ENCODE data around the gene TMEM89. TPM values are rescaled to one million over a fixed set of nuclear protein-coding genes. Genes with fewer than 3 reads are reported as not detected.

Gene TMEM89
- total and polyA plus RNA-seq, 2 donors (not counting 1 experiment from before 2014, with no cell fraction given): not detected

- DNase-seq: no peak
- Mint-ChIP-seq H3K27me3 (peaks cover 4% of the 10 kb centered on the region), H3K4me3 (no peak overlapping the region), H3K4me1 (no peaks in the 10 kb centered on the region), H3K9me3 (ENCODE audit: insufficient read depth) (no peaks in the 10 kb centered on the region), H3K27ac (no peak overlapping the region)
- H3K27ac ChIP-seq (ENCODE audit: low read length in 2 of 2): no peak overlapping the region
- no peak overlapping the region for H3K9ac ChIP-seq (ENCODE audit: low read length)
- H3K4me3 ChIP-seq (ENCODE audit: control extremely low read depth in 1 of 5, extremely low read depth in 1 of 5, insufficient read depth in 1 of 5, low read depth in 2 of 5, low read length in 4 of 5): no peak overlapping the region
- H4K20me1 ChIP-seq (ENCODE audit: control insufficient read depth, insufficient read depth, low read length, poor library complexity, severe bottlenecking): no peaks in the 10 kb centered on the region
- WGBS (ENCODE audit: insufficient coverage): 89% methylated on average over 4 of the region's 4 CpGs
- no peaks in the 10 kb centered on the region for H3K9me3 ChIP-seq (ENCODE audit: control extremely low read depth in 1 of 3, control insufficient read depth in 2 of 3, insufficient read depth in 1 of 3, low read length in 2 of 3)
- H3K79me2 ChIP-seq (ENCODE audit: control insufficient read depth, insufficient read depth, low read length): no peaks in the 10 kb centered on the region
- ChIA-PET POLR2A (interaction anchor here (0.6 kb wide), 1 partner anchor 292 kb away, joined by 4 read pairs; no protein-coding TSS in a partner anchor), CTCF (no interaction called here)
- H3K4me2 ChIP-seq (replicated peaks; ENCODE audit: low read depth, low read length, poor library complexity, severe bottlenecking): no peak overlapping the region
- no peaks in the 10 kb centered on the region for H3K27me3 ChIP-seq (replicated peaks in 1 of 4; ENCODE audit: control extremely low read depth in 1 of 4, control insufficient read depth in 3 of 4, insufficient read depth in 4 of 4, low read length in 3 of 4)
- no peak for TF ChIP-seq CTCF (IDR thresholded peaks at IDR 0.05)
- no peak for TF ChIP-seq EZH2 (IDR thresholded peaks at IDR 0.05; ENCODE audit: borderline replicate concordance, insufficient read depth, low read depth, low read length, poor library complexity, severe bottlenecking)
- H3K4me1 ChIP-seq (ENCODE audit: control insufficient read depth in 2 of 2, insufficient read depth in 2 of 2, low read length in 2 of 2): no peaks in the 10 kb centered on the region
- H2AFZ ChIP-seq (ENCODE audit: insufficient read depth, low read depth, low read length, poor library complexity, severe bottlenecking): no peak overlapping the region
- no peaks in the 10 kb centered on the region for H3K36me3 ChIP-seq (replicated peaks in 1 of 2; ENCODE audit: control extremely low read depth in 1 of 2, control insufficient read depth in 1 of 2, extremely low read depth in 1 of 2, insufficient read depth in 2 of 2, low read length in 1 of 2)
- intact Hi-C loops (cut with micrococcal nuclease): no loop called here
- ATAC-seq (ENCODE audit: low read depth): no peak
Observed at GRCh38 chr3:48576647-48577046, 44.9 kb downstream of the TMEM89 start.

- intact Hi-C loops (cut with micrococcal nuclease): no loop called here
- H3K27me3 ChIP-seq (replicated peaks in 1 of 4; ENCODE audit: control extremely low read depth in 1 of 4, control insufficient read depth in 3 of 4, insufficient read depth in 4 of 4, low read length in 3 of 4): no peaks in the 10 kb centered on the region
- H3K27me3 Mint-ChIP-seq: no peaks in the 10 kb centered on the region
- no peaks in the 10 kb centered on the region for H3K9me3 Mint-ChIP-seq (ENCODE audit: insufficient read depth)
- H3K27ac ChIP-seq (ENCODE audit: low read length in 2 of 2): no peak overlapping the region
- H3K9ac ChIP-seq (ENCODE audit: low read length): no peak overlapping the region
- DNase-seq: no peak
- no peak overlapping the region for H2AFZ ChIP-seq (ENCODE audit: insufficient read depth, low read depth, low read length, poor library complexity, severe bottlenecking)
- no peaks in the 10 kb centered on the region for H4K20me1 ChIP-seq (ENCODE audit: control insufficient read depth, insufficient read depth, low read length, poor library complexity, severe bottlenecking)
- H3K4me2 ChIP-seq (replicated peaks; ENCODE audit: low read depth, low read length, poor library complexity, severe bottlenecking): no peak overlapping the region
- TF ChIP-seq EZH2 (IDR thresholded peaks at IDR 0.05; ENCODE audit: borderline replicate concordance, insufficient read depth, low read depth, low read length, poor library complexity, severe bottlenecking): no peak
- no peak for TF ChIP-seq CTCF (IDR thresholded peaks at IDR 0.05)
- no peaks in the 10 kb centered on the region for H3K36me3 ChIP-seq (replicated peaks in 1 of 2; ENCODE audit: control extremely low read depth in 1 of 2, control insufficient read depth in 1 of 2, extremely low read depth in 1 of 2, insufficient read depth in 2 of 2, low read length in 1 of 2)
- ChIA-PET POLR2A (no interaction called here), CTCF (no interaction called here)
- no peaks in the 10 kb centered on the region for H3K4me1 Mint-ChIP-seq
- H3K79me2 ChIP-seq (ENCODE audit: control insufficient read depth, insufficient read depth, low read length): no peaks in the 10 kb centered on the region
- no peaks in the 10 kb centered on the region for H3K9me3 ChIP-seq (ENCODE audit: control extremely low read depth in 1 of 3, control insufficient read depth in 2 of 3, insufficient read depth in 1 of 3, low read length in 2 of 3)
- no peak overlapping the region for H3K27ac Mint-ChIP-seq
- H3K4me1 ChIP-seq (ENCODE audit: control insufficient read depth in 2 of 2, insufficient read depth in 2 of 2, low read length in 2 of 2): no peaks in the 10 kb centered on the region
- WGBS (ENCODE audit: insufficient coverage): 91% methylated on average over 17 of the region's 17 CpGs
- no peak for ATAC-seq (ENCODE audit: low read depth)
- no peak overlapping the region for H3K4me3 ChIP-seq (ENCODE audit: control extremely low read depth in 1 of 5, extremely low read depth in 1 of 5, insufficient read depth in 1 of 5, low read depth in 2 of 5, low read length in 4 of 5)
- no peak overlapping the region for H3K4me3 Mint-ChIP-seq
Observed at GRCh38 chr3:48575366-48575765, 46.2 kb downstream of the TMEM89 start.
